Tibial nerve (tissue), 4 donors: ENCODE measurements around the gene METTL24. TPM values are rescaled to one million over a fixed set of nuclear protein-coding genes. Genes with fewer than 3 reads are reported as not detected.

Experiments used
- DNase-seq, 2 donors: peaks; one replicate each; pipeline ENCODE4 v3.0.0-alpha.2; 2019; ENCODE audit warnings: low spot score in 2 of 2
- H3K27ac ChIP-seq, 4 donors: fragments of 200-600 bp; sonication (generic) in 3 of 4; one replicate each; pipeline ENCODE4 v1.5.1; 2017 to 2019; ENCODE audit warnings: mild to moderate bottlenecking in 1 of 4
- H3K27me3 ChIP-seq, 2 donors: fragments of 200-600 bp; sonication (generic) in 1 of 2; one replicate each; pipeline versions ENCODE4 v1.5.1 to v1.6.0; 2017 to 2019
- H3K36me3 ChIP-seq, 3 donors: fragments of 200-600 bp; sonication (generic); one replicate each; pipeline ENCODE4 v1.5.1; 2018 to 2019
- H3K4me1 ChIP-seq, 4 donors: fragments of 200-600 bp; sonication (generic) in 3 of 4; one replicate each; pipeline ENCODE4 v1.5.1; 2017 to 2019
- H3K4me3 ChIP-seq, 4 donors: fragments of 200-600 bp; sonication (generic) in 3 of 4; one replicate each; pipeline ENCODE4 v1.5.1; 2017 to 2019; ENCODE audit warnings: mild to moderate bottlenecking in 1 of 4, moderate library complexity in 1 of 4
- H3K9me3 ChIP-seq, 4 donors: fragments of 200-600 bp; sonication (generic) in 3 of 4; one replicate each; pipeline ENCODE4 v1.5.1; 2017 to 2019
- EP300 ChIP-seq, 2 donors: sonication (generic); formaldehyde crosslinking; IDR thresholded peaks; one replicate each; pipeline ENCODE4 v1.6.1; 2017; ENCODE audit warnings: antibody characterized with exemption in 2 of 2, mild to moderate bottlenecking in 1 of 2
- POLR2A ChIP-seq, 2 donors: fragments of 450-650 bp; IDR thresholded peaks; one replicate each; pipeline ENCODE4 v1.6.1; 2017; ENCODE audit warnings: antibody characterized with exemption in 2 of 2, mild to moderate bottlenecking in 2 of 2, moderate library complexity in 2 of 2
- WGBS, 2 donors: methylation state at CpG; one replicate each; pipeline ENCODE4 v1.1.5; 2018; 5-methylcytosine and 5-hydroxymethylcytosine counted together
- total RNA-seq, 4 donors: library from RNA; depleted of rRNA; stranded (reverse); fragments of >200 nt; gene quantifications; one replicate each; pipeline ENCODE4 v1.1.0, GENCODE V29; 2016
- TF ChIP-seq, protein P1 (sequence below), 5 experiments: fragments of 200-600 bp in 3 of 5; fragments of 450-650 bp in 2 of 5; sonication (generic) in 3 of 5; IDR thresholded peaks; one replicate each; pipeline ENCODE4 v1.5.1; 2016 to 2019; ENCODE audit warnings: antibody characterized with exemption in 5 of 5, mild to moderate bottlenecking in 3 of 5, moderate library complexity in 2 of 5

METTL24 gene
- total RNA-seq, 4 donors from 2014 or later: 0.63 to 2.4 (median 0.93) TPM

DNA sequence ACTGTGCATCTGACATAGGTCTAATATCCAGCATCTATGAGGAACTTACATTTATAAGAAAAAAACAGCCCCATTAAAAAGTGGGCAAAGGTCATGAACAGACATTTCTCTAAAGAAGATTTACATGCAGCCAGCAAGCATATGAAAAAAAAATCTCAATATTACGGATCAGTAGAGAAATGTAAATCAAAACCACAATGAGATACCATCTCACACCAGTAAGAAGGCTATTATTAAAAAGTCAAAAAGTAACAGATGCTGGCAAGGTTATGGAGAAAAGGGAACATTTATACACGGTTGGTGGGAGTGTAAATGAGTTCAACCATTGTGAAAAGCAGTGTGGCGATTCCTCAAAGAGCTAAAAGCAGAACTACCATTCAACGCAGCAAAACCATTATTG lies 13.1 kb downstream of the METTL24 start:
- H3K27me3 ChIP-seq: no peaks in the 10 kb centered on the region
- no peak overlapping the region for H3K27ac ChIP-seq
- WGBS, 2 donors: 74 to 86% methylated on average over 4 of the region's 4 CpGs
- TF ChIP-seq, protein P1, sequence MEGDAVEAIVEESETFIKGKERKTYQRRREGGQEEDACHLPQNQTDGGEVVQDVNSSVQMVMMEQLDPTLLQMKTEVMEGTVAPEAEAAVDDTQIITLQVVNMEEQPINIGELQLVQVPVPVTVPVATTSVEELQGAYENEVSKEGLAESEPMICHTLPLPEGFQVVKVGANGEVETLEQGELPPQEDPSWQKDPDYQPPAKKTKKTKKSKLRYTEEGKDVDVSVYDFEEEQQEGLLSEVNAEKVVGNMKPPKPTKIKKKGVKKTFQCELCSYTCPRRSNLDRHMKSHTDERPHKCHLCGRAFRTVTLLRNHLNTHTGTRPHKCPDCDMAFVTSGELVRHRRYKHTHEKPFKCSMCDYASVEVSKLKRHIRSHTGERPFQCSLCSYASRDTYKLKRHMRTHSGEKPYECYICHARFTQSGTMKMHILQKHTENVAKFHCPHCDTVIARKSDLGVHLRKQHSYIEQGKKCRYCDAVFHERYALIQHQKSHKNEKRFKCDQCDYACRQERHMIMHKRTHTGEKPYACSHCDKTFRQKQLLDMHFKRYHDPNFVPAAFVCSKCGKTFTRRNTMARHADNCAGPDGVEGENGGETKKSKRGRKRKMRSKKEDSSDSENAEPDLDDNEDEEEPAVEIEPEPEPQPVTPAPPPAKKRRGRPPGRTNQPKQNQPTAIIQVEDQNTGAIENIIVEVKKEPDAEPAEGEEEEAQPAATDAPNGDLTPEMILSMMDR (IDR thresholded peaks at IDR 0.05): no peak
- no peak for TF ChIP-seq EP300 (IDR thresholded peaks at IDR 0.05)
- no peak for TF ChIP-seq POLR2A (IDR thresholded peaks at IDR 0.05)
- no peaks in the 10 kb centered on the region for H3K4me1 ChIP-seq
- no peaks in the 10 kb centered on the region for H3K9me3 ChIP-seq
- no peak overlapping the region for H3K4me3 ChIP-seq
- H3K36me3 ChIP-seq: no peaks in the 10 kb centered on the region
- DNase-seq: no peak

DNA sequence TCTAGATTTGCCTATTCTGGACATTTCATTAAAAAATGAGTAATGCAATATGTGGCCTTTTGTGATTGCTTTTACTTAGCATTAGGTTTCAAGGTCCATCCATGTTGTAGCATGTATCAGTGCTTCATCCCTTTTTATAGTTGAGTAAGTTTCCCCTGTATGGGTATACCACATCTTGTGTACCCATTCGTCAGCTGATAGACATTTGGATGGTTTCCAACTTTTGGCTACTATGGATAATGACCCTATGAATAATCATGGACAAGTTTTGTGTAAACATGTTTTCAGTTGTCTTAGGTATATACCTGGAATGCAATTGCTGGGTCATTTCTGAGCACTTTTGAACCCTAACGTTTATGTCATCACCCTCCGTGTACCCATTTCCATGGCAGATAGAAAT lies 15.4 kb downstream of the METTL24 start:
- no peaks in the 10 kb centered on the region for H3K36me3 ChIP-seq
- no peak overlapping the region for H3K4me3 ChIP-seq
- WGBS, 2 donors: 92 to 95% methylated on average over 3 of the region's 3 CpGs
- no peaks in the 10 kb centered on the region for H3K9me3 ChIP-seq
- no peak overlapping the region for H3K27ac ChIP-seq
- H3K27me3 ChIP-seq: no peaks in the 10 kb centered on the region
- no peak for TF ChIP-seq POLR2A (IDR thresholded peaks at IDR 0.05)
- TF ChIP-seq, protein P1 (IDR thresholded peaks at IDR 0.05): no peak
- TF ChIP-seq EP300 (IDR thresholded peaks at IDR 0.05): no peak
- DNase-seq: no peak
- no peaks in the 10 kb centered on the region for H3K4me1 ChIP-seq

DNA sequence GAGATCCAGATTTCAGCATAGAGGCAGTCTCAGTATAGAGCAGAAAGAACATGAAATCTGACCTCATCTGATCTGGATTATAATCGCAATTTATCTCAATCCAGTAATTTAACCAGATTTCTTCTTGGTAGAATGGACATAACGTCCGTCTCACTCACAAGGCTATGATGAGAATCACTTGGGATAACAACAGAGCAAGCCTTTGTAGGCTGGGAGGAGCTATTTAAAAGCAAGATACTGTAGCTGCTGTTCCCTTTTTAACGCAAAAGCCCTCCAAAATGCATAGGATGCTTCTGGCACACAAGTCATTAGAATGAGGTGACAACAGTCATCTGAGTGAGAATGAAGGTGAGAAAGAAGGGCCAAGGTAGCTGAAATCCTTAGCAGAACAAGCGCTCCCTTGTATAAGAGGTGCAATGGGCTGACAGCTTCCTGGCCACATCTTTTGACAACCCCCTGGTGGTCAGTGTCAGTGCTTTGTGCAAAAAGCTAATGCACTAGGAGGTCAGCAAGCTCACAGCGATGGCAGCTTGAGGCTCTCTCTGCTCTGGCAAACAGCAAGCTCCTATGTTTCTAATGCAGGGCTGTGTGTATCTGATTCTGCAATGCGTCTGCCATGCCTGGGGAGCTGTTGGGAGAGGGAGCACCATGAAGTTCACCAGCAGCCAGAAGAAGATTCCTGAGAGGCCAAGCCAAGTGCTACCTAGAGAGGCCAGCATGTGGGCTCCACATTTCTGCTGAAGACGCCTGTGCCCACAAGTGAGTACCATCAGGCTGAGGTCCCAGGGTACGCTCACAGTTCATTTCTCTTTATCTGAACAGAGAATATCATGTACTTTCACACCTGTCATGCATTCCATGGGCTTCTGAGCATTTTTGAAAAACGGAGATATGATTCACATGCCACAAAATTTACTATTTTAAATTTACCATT lies 16.2 kb downstream of the METTL24 start:
- Histone ChIP-seq H3K4me3 (no peak overlapping the region), H3K4me1 (no peaks in the 10 kb centered on the region), H3K27ac (no peak overlapping the region), H3K27me3 (no peaks in the 10 kb centered on the region), H3K36me3 (no peaks in the 10 kb centered on the region), H3K9me3 (no peaks in the 10 kb centered on the region)
- no peak for TF ChIP-seq EP300 (IDR thresholded peaks at IDR 0.05)
- no peak for DNase-seq
- WGBS, 2 donors: 75 to 76% methylated on average over 10 of the region's 10 CpGs

DNA sequence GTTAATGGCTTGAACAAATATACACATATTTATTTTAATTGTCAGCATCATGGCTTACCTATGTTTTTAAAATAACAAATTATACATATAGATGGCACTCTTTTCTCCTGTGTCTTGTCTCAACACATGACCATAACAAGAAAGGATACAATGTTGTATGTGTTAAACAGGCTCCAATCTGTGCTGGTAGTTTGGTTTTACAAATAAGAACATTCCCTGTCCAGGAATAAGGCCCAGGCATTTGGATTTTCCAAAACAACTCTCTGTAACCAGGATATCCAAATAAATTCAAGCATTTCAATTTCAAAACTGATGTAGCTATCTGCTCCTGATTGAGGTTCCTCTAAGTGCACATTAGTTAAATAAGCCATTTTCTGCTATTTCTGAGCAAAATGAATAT lies 17.1 kb downstream of the METTL24 start:
- Histone ChIP-seq H3K4me3 (no peak overlapping the region), H3K27ac (no peak overlapping the region), H3K9me3 (no peaks in the 10 kb centered on the region), H3K36me3 (no peaks in the 10 kb centered on the region), H3K4me1 (no peaks in the 10 kb centered on the region), H3K27me3 (no peaks in the 10 kb centered on the region)
- TF ChIP-seq, protein P1 (IDR thresholded peaks at IDR 0.05): no peak
- TF ChIP-seq EP300 (IDR thresholded peaks at IDR 0.05): no peak
- no peak for TF ChIP-seq POLR2A (IDR thresholded peaks at IDR 0.05)
- no peak for DNase-seq

DNA sequence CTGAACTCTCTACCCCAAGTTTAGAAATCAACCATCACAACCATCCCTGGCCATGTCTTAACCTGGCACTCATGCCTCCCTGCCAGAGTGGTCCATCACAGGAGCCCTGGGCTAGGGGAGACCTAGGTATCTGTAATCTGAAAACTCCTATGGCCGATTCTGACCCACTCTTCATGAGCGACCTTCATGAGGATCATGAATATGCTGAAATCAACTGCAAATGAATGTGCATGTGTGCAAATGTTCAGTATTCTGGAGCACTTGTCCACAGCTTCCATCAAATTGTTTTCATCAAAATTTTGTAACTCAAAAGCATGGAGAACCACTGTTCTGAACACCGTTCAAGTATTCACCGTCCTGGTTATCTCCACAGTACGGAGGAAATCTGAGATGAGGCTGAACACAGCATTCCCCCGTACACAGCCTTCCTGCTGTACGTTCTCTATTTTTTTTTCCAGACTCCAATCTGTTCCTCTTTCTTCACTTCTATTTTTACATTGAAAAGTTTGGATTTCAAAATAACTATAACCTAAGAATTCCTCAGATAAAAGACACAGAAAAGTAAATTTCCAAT lies 17.7 kb downstream of the METTL24 start:
- Histone ChIP-seq H3K36me3 (no peaks in the 10 kb centered on the region), H3K4me3 (no peak overlapping the region), H3K4me1 (no peaks in the 10 kb centered on the region), H3K27ac (no peak overlapping the region), H3K9me3 (no peaks in the 10 kb centered on the region), H3K27me3 (no peaks in the 10 kb centered on the region)
- WGBS, 2 donors: 76% methylated on average over 7 of the region's 7 CpGs
- DNase-seq: no peak
- TF ChIP-seq POLR2A (IDR thresholded peaks at IDR 0.05) (no peak), EP300 (IDR thresholded peaks at IDR 0.05) (no peak)

DNA sequence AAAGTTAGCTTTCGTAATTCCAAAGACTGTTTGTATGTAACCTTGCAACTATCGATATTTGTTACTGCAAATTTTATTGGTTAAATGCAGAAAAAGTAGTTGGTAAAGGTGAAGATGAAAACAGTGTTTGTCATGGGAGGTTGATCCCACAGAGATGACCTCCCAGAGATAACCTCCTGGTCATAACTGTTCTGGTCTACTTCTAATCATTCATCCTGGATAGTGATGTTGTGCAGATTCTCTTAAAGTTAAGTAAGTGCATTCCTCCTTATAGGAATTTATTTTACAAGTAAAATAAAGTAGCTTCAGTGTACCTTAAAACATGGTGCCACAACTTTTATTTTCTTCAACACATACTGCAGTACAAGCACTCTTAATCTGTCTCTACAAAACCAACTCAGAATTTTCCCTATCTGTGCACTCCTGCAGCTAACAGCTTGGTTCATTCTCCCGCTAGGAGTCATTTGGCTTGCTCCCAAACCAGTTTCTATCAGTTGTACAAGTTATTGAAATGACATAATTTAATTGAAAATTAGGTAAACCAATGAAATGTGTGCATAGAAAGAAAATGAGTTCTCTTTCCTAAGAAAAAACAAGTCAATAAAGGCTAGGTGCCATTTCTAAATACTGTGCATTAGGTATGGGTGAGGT lies 19.2 kb downstream of the METTL24 start:
- no peak for DNase-seq
- no peak overlapping the region for H3K4me3 ChIP-seq
- WGBS, 2 donors: 82% methylated on average over 3 of the region's 3 CpGs
- H3K4me1 ChIP-seq: no peaks in the 10 kb centered on the region
- H3K36me3 ChIP-seq: no peaks in the 10 kb centered on the region
- H3K9me3 ChIP-seq: no peaks in the 10 kb centered on the region
- no peaks in the 10 kb centered on the region for H3K27me3 ChIP-seq
- TF ChIP-seq EP300 (IDR thresholded peaks at IDR 0.05): no peak
- H3K27ac ChIP-seq: no peak overlapping the region
